GM19043 (cell line): Measurements from ENCODE around the gene EHF.
"Not testable (repeated sequence)": the region's sequence is repeated elsewhere in the genome, so short reads cannot be mapped to it uniquely, and the experiment has no call there.

Experiments
- ATAC-seq: cut with Tn5 transposase; IDR thresholded peaks from one replicate; pipeline ENCODE4 v1.9.1; 2021; ENCODE audit warnings: low read depth; ENCODE audit not compliant: unreplicated experiment

EHF gene

DNA sequence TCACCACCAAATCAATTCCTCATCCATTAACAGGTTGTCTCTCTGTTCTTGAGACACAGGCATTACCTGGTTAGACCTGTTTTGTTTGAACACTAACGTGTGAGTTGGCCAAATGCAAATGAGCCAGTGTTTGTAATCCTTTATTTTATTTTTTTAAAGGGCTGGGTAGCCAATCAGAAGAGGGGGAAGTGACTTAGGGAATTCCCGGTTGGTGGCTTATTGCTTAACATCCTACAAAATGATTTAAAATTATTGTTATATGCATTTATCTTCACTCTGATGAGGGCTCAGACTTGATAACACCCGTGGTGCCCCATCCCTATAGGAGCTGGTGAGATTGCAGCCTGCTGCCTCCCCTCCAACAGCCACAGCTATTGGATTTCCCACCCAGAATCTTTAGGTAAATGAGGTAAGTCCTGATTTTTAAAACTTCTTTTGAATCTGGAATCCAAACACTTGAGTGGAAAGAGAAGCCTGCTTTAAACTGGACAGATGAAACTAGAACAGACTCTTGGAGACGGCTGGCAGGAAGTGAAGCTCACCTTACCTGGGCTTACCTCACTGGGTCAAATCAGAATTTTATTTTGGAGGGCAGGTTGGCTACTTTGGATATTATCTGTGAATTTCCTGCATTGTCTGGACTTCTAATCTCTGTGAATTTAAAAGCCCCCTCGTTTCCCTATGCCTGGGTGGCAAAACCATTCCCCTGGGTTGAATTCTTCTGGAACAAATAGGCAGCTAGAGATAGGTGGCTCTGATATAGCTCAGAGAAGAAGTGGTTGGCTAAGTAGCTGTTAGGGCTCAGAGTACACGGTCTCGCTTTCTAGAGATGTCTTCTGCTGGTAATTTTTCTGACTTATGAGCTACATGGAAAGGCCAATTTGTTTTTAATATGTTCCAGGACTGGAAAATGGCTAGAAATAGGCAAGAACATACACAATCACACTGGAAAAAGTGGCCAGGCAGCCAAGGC is at the start of gene EHF:
TSS of gene EHF (plus strand) at position 274 of the 973 bp plus-strand sequence. CDS start 21,538 bp downstream, outside the sequence.
- no peak for ATAC-seq

DNA sequence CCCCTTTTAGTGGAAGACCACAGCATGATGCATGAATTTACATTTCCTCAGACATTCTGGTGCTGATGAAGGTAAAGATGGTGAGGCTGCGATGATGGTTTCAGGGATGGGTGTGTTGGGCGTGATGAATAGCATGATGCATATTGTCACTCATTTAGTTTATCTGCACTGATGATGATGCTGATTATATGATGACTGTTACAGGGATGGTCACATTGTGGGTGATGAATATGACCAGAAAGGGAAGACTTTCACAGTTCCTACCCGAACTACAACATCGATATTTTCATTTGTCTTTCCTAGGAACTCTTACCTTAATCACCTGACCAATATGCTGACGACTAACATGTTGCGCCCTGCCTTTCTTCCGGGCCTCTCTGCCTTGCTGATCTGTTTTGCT is 47.4 kb upstream of the EHF start:
- ATAC-seq: no peak

DNA sequence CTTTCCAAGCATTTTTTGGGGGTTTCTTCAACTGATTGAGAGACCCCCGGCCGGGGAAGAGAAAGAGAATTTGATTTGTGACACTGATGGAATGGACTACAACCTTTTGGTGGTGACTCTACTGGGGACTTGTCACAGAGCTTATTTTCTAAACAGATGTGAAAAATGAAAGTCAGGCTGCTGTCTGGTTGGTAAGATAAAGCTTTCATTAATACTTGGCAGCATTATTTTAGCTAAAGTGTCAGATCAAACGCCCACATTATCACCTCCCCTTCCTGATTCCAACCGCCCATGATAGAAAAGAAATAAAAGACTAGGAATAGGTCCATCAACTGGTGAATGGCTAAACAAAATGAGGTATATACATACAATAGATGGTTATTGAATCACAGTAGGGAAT is 45.6 kb upstream of the EHF start:
- no peak for ATAC-seq

DNA sequence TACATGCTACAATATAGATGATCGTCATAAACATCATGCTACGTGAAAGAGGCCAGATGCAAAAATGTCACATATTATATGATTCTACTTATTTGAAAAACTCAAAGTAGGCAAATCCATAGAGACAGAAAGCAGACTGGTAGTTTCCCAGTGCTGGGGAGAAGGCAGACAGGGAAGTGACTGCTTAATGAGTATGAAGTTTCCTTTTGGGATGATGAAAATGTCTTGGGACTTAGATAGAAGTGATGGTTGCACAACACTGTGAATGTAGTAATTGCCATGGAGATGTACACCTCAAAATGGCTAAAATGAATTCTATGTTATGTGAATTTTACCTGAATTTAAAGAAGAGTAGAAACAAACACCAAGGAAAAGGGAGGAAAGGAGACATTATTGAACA is 45.2 kb upstream of the EHF start:
- ATAC-seq: no peak

DNA sequence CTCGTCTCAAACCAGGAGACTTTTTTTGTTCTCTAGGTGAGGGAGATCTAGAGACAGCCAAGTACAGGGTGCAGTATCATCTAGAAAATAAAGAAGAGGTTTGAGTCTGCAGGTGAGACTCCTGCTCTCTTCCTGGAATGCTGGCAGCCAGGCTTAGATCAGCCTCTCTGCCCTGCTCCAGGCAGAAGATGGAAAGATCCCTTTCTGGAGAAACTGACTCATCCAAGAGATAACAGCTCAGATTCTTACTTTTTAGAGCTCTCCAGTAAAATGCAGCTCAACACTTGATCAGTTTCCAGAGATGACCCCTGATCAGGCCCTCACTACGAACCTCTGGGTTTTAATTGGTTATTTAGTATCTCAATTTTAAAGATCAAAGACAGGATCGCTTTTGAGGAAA is 44.6 kb upstream of the EHF start:
- ATAC-seq: no peak

DNA sequence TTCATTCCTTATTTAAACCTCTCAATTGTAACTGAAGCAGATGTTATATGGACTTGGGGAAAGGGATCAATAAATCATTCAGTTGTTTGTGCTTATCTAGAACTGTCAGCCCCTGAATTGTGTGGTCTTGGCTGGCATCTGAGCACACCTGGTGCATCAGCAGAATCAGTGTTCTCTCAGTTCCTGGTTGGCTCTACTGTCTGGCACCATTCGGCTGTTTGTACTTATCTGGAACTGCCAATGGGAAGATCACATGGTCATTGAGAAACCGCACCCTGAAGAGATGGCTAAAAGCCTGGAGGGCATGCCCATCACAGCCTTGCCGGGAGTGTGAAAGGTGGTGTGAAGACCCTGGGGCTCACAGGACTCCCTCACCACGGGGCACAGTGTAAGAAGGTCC is 37.1 kb upstream of the EHF start:
- ATAC-seq: no peak

DNA sequence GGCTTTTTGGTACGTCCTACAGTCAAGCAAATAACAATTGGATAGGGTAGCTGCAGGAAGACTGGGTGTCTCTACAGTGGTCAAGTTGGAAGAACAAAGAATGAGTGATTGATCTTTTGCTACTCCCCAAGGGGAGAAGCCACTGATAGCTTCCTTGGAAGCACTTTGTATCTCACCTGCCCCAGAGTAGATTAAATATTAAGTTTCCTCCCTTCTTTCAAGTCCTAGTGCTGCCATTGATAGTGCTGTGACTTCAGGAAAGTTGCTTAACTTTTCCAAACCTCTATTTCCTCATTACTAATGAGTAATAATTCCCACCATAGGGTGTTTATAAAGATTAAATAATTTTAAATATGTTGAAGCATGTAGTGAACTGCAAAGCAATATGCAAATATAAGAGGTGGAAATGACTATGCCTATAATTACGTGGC is 35.6 kb upstream of the EHF start:
- no peak for ATAC-seq

DNA sequence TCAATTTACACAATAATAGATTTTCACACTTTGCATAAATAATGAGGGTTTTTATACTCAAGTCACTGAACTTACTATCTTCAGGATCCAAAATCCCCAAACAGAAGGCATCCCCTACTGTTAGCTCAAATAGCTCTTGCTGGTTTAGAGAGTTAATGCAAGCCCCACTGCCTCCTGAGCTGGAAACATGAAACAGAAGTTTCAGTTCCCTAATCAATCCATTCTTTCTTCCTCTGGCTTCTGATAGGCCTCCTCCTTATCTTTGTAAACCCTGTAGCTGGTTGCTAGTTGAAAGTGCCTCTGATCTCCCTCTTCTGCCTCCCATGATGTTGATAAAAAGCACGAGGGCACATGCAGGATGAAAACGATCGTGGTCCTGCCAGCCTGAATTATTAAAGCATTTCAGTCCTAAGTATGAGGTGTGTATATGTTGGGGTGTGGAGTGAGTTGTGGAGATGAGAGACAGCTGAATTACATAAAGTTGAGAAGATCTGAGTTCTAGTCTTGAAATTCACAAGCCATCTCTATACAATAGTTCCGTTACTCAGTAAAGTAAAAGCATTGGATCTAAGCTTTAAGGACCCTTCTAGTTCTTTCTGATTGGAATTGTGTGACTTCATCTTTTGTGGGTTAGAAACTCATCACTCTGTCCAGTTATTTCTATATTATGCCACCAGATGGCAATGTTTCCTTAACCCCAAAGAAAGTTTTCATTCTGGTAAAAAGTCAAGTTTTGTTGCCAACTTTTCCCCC is 35.0 kb upstream of the EHF start:
- peak; percentile 88 for ATAC-seq

DNA sequence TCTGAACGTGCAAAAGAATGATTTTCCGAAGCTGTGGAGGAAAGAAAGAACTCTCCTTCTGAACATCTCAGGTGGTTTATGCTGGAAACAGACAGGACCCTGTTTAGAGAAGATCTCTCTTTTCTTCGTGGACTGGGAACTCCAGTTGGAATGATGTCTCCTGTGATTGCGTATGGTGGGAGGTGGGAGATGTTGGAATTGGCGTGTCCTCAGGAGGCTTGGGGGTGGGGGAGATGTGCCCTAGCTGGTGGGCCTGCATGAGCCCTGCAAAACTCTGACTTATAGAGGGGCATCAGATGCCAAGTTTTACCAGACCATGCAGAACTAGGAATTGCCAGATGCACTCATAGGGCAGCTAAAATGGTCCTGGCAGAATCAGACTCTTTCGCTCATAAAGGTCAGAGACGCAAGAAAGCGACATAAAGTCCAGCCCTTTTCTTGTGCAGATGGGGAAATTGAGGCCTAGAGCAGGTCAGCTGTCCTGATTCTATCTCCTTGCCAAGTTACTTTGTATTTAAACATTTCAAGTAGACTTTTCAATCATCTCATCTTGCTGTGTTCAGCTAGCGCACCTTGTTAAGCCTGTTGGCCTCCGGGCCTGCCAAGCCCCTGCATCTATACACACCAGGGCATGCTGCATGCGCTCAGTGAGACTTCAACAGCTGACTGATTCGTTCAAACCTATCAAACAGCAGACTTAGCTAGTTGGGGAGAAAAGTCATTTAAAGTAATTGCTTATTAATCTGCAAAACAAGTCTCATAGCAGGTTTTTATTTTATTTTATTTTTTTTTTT is 34.2 kb upstream of the EHF start:
- ATAC-seq: no peak

DNA sequence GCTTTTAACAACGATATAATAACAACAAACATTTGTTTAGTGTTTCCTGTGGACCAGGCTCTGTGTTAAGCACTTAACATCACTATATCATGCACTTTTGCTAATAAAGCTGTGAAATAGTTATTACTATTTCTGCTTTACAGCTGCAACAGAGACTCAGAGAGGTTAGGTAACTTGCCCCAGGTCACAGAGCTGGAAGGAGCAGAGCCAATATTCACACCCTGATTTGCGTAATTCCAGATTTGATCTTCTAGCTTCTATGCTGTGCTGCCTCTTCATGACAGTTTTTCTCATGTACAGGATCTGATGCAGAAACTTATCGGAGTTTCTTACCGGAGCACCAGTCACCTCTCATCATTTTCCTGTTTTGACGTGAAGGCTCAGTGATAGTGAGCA is 33.6 kb upstream of the EHF start:
- no peak for ATAC-seq

DNA sequence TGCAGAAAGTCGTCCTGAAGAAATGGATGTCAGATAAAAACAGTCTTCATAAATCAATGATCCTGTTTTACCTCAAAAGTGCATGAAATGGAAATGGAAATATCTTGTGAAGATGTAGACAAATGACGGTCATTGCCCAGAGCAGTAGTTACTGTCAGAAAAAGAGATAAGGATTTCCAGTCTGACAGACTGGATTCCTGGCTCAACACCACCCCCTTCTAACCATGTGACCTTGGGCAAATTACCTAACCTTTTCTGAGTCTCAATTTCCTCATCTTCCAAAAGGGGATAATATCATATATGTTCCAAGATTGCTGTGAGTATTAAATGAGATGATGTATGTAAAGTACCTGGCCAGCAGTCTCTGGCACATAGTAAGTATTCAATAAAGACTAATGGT is 32.9 kb upstream of the EHF start:
- ATAC-seq: no peak

DNA sequence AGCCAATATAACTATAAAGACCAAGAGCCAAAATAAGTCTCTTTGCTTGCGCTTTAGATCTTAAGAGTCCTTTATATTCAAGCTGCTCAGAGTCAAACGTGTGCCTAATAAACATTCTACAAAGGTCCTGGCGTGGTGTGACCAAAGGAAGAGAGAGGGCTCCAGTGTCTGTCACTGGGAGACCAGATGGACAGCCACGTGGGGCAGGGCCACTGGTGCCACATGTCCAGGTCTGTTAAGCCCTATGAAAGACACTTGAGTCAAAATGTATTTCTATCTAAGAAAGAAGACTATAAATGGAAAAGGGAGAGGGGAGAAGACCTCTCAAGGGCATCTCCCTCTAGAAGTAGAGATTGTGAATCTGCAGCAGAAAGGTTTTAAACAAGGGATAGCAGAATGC is 32.2 kb upstream of the EHF start:
- no peak for ATAC-seq

DNA sequence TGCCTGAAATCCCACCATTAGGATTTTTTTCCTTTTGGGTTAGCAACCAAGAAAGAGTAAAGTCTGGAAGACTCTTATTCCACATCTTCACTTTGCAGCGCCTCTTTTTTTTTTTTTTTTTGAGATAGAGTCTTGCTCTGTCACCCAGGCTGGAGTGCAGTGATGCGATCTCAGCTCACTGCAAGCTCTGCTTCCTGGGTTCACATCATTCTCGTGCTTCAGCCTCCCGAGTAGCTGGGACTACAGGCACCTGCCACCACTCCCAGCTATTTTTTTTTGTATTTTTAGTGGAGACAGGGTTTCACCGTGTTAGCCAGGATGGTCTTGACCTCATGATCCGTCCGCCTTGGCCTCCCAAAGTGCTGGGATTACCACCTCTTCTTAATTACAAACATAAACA is 31.7 kb upstream of the EHF start:
- ATAC-seq: not testable (repeated sequence)

DNA sequence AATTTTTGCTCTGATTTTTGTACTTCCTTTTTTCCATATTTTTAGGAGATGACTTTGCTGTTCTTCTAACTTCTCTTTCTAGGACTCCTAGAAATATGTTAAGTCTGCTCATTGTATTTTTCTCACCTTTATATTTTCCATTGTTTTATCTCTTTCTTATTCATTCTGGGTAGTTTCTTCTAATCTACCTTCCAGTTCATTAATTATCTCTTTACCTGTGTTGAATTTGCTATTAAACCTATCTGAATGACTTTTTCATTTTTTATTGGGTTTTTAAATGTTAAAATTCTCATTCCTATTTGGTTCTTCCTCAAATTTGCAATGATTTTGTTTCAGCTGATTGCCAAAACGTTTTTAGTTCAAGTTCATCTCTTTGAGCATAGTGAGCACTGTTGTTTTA is 27.8 kb upstream of the EHF start:
- ATAC-seq: no peak

DNA sequence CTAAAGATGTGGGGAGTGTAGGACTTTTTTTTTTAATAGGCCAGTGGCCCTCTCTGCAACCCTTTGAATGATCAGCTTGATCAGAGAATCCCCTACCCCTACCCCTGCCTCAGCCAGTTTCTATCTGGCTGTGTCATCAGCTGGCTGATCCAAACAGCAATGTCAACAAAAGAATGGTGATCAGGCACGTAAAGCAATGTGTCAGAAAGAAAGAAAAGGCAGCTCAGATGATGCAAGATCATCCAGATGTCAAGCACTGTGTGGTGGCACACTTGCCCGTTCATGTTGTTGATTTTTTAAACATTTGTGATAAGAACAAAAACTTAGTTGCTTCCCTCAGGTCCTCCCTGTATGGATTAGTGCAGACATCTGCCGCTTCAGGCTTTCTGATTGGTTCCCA is 26.3 kb upstream of the EHF start:
- ATAC-seq: no peak

DNA sequence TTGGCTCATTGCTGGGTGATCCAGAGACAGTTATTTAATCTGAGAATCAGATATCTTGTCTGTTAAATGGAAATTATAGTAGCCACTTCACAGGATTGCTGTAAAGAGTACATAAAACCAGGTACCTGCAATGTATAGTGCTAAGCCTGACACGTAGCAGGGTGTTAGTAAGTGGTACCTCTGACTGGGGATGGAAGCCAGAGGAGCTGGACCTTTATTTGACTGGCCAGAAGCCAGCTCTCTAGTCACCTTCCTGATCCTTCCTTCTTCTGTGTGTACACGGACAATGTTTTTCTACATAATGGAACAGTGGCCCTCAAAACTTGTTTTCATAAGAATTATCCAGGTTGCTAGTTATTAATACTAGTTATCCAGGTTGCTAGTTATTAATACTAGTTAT is 25.5 kb upstream of the EHF start:
- no peak for ATAC-seq

DNA sequence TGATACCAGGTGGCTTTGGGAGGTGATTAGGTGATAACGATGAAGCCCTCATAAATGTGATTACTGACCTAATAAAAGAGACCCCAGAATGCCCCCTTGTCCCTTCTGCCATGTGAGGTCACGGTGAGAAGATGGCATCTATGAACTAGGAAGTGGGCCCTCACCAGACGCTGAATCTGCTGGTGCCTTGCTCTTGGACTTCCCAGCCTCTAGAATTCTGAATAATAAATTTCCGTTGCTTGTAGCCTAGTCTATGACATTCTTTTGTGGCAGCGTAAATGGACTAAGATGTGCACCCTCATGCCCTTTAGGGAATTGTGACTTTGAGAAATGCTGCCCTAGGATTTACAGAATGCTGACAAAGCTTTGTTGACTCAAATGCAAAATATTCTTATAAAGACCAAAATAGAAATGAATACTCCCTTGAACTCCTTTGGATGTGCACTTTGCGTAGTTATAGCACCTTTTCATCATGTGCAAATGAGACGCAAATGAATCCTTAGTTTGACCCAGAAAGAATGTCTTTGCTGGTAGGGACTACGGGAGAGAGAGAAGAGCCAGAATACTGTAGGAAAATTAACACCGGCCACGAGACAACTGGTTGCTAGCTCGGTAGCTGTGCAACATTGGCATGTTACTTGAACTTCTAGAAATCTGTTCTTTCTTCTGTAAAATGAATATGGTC is 24.8 kb upstream of the EHF start:
- ATAC-seq: no peak

DNA sequence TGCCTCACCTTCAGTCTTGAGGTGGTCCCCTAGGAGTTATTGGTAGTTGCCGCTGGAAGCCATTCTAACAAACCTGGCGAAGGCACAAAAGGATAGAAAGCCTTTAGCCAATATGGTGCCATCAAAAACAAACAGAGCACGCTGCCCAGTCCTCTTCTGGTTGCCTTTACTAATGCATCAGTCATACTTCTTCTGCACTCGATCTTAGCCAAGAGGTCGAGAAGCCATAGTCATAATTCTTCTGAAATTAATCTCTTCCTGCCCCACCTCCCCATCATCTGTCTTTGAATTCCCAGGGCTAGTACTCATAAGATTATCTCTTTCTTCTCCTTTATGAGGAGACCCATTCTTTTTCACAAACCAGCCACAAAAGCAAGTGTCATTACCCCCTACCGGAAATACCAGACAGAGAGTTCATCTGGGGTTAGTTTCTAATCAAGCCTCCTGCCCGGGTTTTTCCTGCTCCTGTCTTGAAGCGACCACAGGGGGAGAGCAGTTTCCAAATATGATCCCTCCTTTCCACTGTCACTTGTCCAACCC is 21.4 kb upstream of the EHF start:
- ATAC-seq: no peak

DNA sequence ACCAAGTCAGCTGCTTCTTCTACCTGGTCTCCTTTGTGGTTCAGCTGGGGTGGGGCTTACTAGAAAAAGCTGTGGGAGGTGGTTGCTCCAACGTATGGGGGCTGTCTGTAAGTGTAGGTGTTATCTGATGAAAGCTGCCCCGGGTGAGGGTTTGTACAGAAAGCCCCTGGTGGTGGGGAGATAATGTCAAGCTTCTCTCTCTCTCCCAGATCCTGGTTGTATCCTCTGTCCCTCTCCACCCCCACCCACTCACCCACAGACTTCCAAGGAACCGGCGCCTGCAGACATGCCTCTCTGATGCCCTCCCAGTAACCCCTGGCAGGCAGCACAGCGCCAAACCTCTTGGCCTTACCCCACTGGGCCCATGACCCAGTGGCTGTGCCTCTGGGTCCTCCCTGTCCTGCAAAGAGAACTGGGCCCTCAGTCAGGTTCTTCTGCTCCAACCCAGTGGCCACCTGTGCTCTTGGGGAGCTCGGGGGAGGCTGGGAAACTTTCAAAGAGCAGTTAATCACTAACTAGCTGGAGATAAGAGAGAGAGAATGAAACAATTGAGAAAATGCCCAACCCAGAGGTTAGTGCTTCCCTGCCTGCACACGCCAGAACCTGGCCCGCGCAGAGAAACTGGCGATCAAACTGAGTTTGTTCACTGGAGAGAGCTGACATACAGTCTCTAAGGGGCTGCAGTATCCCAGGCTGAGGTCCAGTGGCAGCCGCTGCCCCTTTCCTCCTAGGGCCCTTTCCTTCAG is 20.4 kb upstream of the EHF start:
- no peak for ATAC-seq

DNA sequence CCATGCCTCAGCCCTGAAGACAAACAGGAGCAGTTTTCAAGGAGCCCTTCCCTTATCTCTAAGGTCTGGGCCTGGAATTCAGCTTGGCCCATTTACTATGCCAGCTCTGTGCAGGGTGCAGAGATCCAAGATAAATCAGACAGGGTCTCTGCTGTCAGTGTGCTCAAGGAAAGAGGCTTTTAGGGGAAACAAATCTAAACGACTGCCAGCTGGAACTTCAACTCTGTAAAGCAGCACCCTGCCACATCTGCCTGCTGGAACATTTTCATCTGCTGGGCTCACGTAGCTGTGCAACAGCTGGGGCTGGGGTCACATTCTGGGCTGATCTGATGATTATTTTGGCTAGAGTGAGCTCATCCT is 19.8 kb upstream of the EHF start:
- ATAC-seq: no peak
